IMR-90 (cell line): ENCODE data around the gene TCFL5. TPM values are rescaled to one million over a fixed set of nuclear protein-coding genes. Genes with fewer than 3 reads are reported as not detected.
A peak's percentile ranks its signal among the peaks of the same experiment; 100 is the strongest.

Source experiments
- ATAC-seq: fragments of 200-7000 bp; cut with Tn5 transposase; 2 replicates; pipeline ENCODE4 v1.9.1; 2020; ENCODE audit warnings: low read depth, mild to moderate bottlenecking, moderate library complexity
- BruUV-seq: library from RNA; stranded (reverse); fragments of 400-500 nt; replicated peaks from 2 replicates; lab custom pipeline; 2021; lab: Mats Ljungman, UMichigan
- CTCF ChIA-PET: fragments of 300-600 bp; formaldehyde crosslinking; extraction: SDS; loops from one replicate; lab custom pipeline; 2021; ENCODE audit warnings: antibody characterized with exemption; lab: Yijun Ruan, JAX
- POLR2A ChIA-PET: fragments of 300-600 bp; sonication (Branson Sonifier 250); formaldehyde crosslinking; loops from one replicate; lab custom pipeline; 2022; ENCODE audit warnings: antibody characterized with exemption; ENCODE audit not compliant: unreplicated experiment; lab: Charles Lee
- DNase-seq: peaks from one replicate; pipeline ENCODE4 v3.0.0; 2013
- H2AFZ ChIP-seq: replicated peaks from 2 replicates; pipeline ENCODE3; 2013; ENCODE audit warnings: low read length, mild to moderate bottlenecking; ENCODE audit not compliant: poor library complexity
- H2AK5ac ChIP-seq: 2 replicates; pipeline ENCODE4 v1.6.1; 2013; ENCODE audit warnings: low read depth, low read length, inconsistent platforms
- H2AK9ac ChIP-seq: replicated peaks from 2 replicates; pipeline ENCODE3; 2013; ENCODE audit warnings: mild to moderate bottlenecking, low read depth, low read length, moderate library complexity; ENCODE audit not compliant: poor library complexity
- H2BK120ac ChIP-seq: 2 replicates; pipeline ENCODE4 v1.6.1; 2013; ENCODE audit warnings: low read depth, low read length, inconsistent platforms
- H2BK15ac ChIP-seq: 3 replicates; pipeline ENCODE4 v1.6.1; 2013; ENCODE audit warnings: low read depth, low read length, inconsistent platforms
- H2BK20ac ChIP-seq: 2 replicates; pipeline ENCODE4 v1.6.1; 2013; ENCODE audit warnings: low read depth, mild to moderate bottlenecking, inconsistent platforms, low read length, moderate library complexity
- H2BK5ac ChIP-seq: 2 replicates; pipeline ENCODE4 v1.6.1; 2013; ENCODE audit warnings: mild to moderate bottlenecking, low read depth, low read length, inconsistent platforms; ENCODE audit not compliant: poor library complexity, severe bottlenecking
- H3K14ac ChIP-seq: replicated peaks from 2 replicates; pipeline ENCODE4 v1.6.1; 2013; ENCODE audit warnings: low read depth, low read length, inconsistent platforms
- H3K18ac ChIP-seq: 2 replicates; pipeline ENCODE4 v1.6.1; 2013; ENCODE audit warnings: low read depth, low read length, control low read depth
- H3K23ac ChIP-seq: 2 replicates; pipeline ENCODE4 v1.6.1; 2013; ENCODE audit warnings: low read depth, low read length, inconsistent platforms
- H3K27ac ChIP-seq: 2 replicates; pipeline ENCODE4 v1.5.1; 2013; ENCODE audit warnings: mild to moderate bottlenecking, control low read depth, low read length; ENCODE audit not compliant: insufficient read depth
- H3K27me3 ChIP-seq: 2 replicates; pipeline ENCODE4 v1.6.1; 2013; ENCODE audit warnings: low read length; ENCODE audit not compliant: control insufficient read depth, insufficient read depth
- H3K36me3 ChIP-seq: 2 replicates; pipeline ENCODE4 v1.6.1; 2013; ENCODE audit warnings: low read length, mixed read lengths; ENCODE audit not compliant: control insufficient read depth, insufficient read depth
- H3K4ac ChIP-seq: 2 replicates; pipeline ENCODE4 v1.6.1; 2013; ENCODE audit warnings: low read depth, low read length, inconsistent platforms
- H3K4me1 ChIP-seq: 2 replicates; pipeline ENCODE4 v1.6.1; 2013; ENCODE audit warnings: low read length, mixed read lengths; ENCODE audit not compliant: control insufficient read depth, insufficient read depth
- H3K4me2 ChIP-seq: 2 replicates; pipeline ENCODE4 v1.6.1; 2013; ENCODE audit warnings: low read depth, mild to moderate bottlenecking, control low read depth, low read length, moderate library complexity
- H3K4me3 ChIP-seq: 2 replicates; pipeline ENCODE4 v1.5.1; 2013; ENCODE audit warnings: low read depth, mild to moderate bottlenecking, control low read depth, low read length, moderate library complexity; ENCODE audit not compliant: insufficient read depth
- H3K56ac ChIP-seq: 2 replicates; pipeline ENCODE4 v1.6.1; 2013; ENCODE audit warnings: low read length, inconsistent platforms; ENCODE audit not compliant: insufficient read depth; ENCODE audit errors: extremely low read depth
- H3K79me1 ChIP-seq, 2 experiments: 2 replicates each; pipeline ENCODE4 v1.6.1; 2013; ENCODE audit warnings: low read length in 2 of 2, inconsistent platforms in 1 of 2, low read depth in 1 of 2
- H3K9ac ChIP-seq: 2 replicates; pipeline ENCODE4 v1.6.1; 2013; ENCODE audit warnings: low read depth, low read length, control low read depth
- H3K9me1 ChIP-seq: 2 replicates; pipeline ENCODE4 v1.6.1; 2013; ENCODE audit warnings: low read length, inconsistent platforms; ENCODE audit not compliant: insufficient read depth
- H3K9me3 ChIP-seq: 2 replicates; pipeline ENCODE4 v1.6.1; 2013; ENCODE audit warnings: low read length; ENCODE audit not compliant: control insufficient read depth, insufficient read depth
- H4K20me1 ChIP-seq: 2 replicates; pipeline ENCODE4 v1.6.1; 2013; ENCODE audit warnings: low read length, inconsistent platforms; ENCODE audit not compliant: insufficient read depth
- H4K5ac ChIP-seq: 2 replicates; pipeline ENCODE4 v1.6.1; 2013; ENCODE audit warnings: mild to moderate bottlenecking, low read depth, low read length, control low read depth
- H4K8ac ChIP-seq, 2 experiments: 2 replicates each; pipeline ENCODE4 v1.6.1; 2013; ENCODE audit warnings: low read depth in 2 of 2, low read length in 2 of 2, control low read depth in 1 of 2, inconsistent platforms in 1 of 2
- H4K91ac ChIP-seq: 2 replicates; pipeline ENCODE4 v1.6.1; 2013; ENCODE audit warnings: low read depth, low read length, inconsistent platforms; ENCODE audit not compliant: insufficient read depth
- MXI1 ChIP-seq: IDR thresholded peaks from 2 replicates; pipeline ENCODE4 v1.6.1; 2012; ENCODE audit warnings: low read depth, mild to moderate bottlenecking, low read length, moderate library complexity, borderline replicate concordance
- WGBS, 2 experiments: methylation state at CpG; one replicate each; pipeline versions ENCODE4 v1.1.5 to v1.1.7; 2013; ENCODE audit warnings: missing lambda C conversion rate in 2 of 2; ENCODE audit not compliant: insufficient read length in 1 of 2; ENCODE audit errors: extremely low coverage in 2 of 2; 5-methylcytosine and 5-hydroxymethylcytosine counted together
- dilution Hi-C: fragments of 300-500 bp; cut with HindIII; formaldehyde crosslinking; loops from one replicate; pipeline ENCODE4 v1.14.3; 2018; ENCODE audit warnings: low sequenced_read_pairs; ENCODE audit not compliant: unreplicated experiment
- in situ Hi-C: fragments of 300-500 bp; cut with MboI; formaldehyde crosslinking; loops from 3 replicates; pipeline ENCODE4 v1.14.3; 2019; ENCODE audit warnings: low sequenced_read_pairs, inconsistent platforms, mixed read lengths
- intact Hi-C: fragments of 100-400 bp; cut with micrococcal nuclease; formaldehyde crosslinking; loops from 2 replicates; pipeline ENCODE4 v1.10.0; 2022
- polyA plus RNA-seq, 3 experiments: library from polyadenylated mRNA; depleted of rRNA; stranded (reverse); fragments of >200 nt; gene quantifications; 2 replicates each; pipeline ENCODE4 v1.2.3, GENCODE V29; 2012; ENCODE audit warnings: low replicate concordance in 1 of 3
- total RNA-seq: library from RNA; depleted of rRNA; stranded (reverse); fragments of >200 nt; gene quantifications from 2 replicates; pipeline ENCODE4 v1.2.3, GENCODE V29; 2012
- TF ChIP-seq, protein P1 (sequence below): conservative IDR thresholded peaks from 2 replicates; pipeline ENCODE4 v1.5.1; 2012; ENCODE audit warnings: mild to moderate bottlenecking, low read depth, low read length, improper control_type of control experiment

The TCFL5 gene
- total and polyA plus RNA-seq, 2 of the 4 experiments (the other 2 are of a cell fraction): 6.0 to 8.2 TPM

DNA sequence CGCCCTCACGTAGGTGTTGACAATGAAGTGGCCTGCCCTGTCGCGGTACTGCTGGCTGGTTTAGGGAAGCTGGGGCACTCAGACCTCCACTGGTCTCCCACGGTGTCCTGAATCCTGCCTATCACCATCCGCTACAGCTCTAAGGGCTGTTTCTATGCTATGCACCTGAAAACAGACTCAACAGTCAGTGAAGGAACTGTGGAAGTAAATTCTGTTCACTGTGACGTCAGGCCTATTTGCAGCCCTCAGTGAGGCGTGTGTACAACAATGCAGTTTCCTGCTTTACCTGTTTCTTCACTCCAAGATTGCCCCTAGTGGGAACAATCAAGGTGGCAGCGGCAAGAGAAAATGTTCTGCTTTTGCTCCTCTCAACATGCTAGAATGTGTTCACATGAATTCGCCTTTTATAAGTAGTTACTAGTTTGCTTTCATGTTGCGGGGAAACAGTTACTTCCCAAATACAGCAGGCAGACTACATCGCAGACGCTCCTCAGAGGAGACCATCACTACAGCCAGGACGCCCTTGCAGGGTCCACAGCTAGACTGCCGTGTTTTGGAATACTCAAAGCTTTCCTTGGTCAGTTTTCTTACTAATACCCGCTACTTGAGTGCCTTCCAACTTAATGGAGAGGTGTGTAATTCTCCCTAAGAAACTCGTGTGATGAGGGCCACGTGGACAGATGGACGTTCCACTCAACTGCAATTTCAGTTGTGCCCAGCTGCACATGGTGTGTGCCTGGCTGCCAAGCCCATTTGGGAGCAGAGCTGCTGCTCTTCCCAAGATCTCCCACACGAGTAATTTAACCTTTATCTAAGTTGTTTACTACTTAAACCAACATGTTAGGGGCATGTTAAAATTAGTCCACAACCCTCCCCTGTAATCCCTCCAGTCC is 39.3 kb upstream of the TCFL5 start:
- Histone ChIP-seq H2AK9ac (no peak overlapping the region), H3K9me1 (peaks cover 12% of the 10 kb centered on the region), H3K79me1 (peaks cover 13 to 73% of the 10 kb centered on the region in 2 experiments), H4K20me1 (peaks cover 42% of the 10 kb centered on the region), H3K36me3 (peaks cover 36% of the 10 kb centered on the region), H3K14ac (0 out of 2 replicates have a peak overlapping the region, but pooled peaks have one; percentile 19), H3K4me1 (peaks cover 26% of the 10 kb centered on the region), H3K4ac (no peak overlapping the region), H2BK15ac (no peak overlapping the region), H2BK20ac (no peak overlapping the region), H2AK5ac (no peak overlapping the region), H2AFZ (no peak overlapping the region), H3K27ac (no peak overlapping the region), H3K23ac (0 out of 2 replicates have a peak overlapping the region, but pooled peaks have one; percentile 17), H3K56ac (no peak overlapping the region), H4K5ac (no peak overlapping the region), H3K4me3 (no peak overlapping the region), H3K27me3 (no peaks in the 10 kb centered on the region), H3K9ac (no peak overlapping the region), H3K9me3 (no peaks in the 10 kb centered on the region), H3K18ac (no peak overlapping the region), H2BK120ac (no peak overlapping the region), H3K4me2 (no peak overlapping the region), H4K91ac (no peak overlapping the region; the same call in 1 of the 2 replicates), H4K8ac (no peak overlapping the region), H2BK5ac (no peak overlapping the region)
- WGBS, 2 experiments: 65% methylated on average over 4 of the region's 20 CpGs; no CpG with 5 or more reads in 1 of the 2 experiments
- no TSS peak for BruUV-seq
- in situ Hi-C loops: no loop called here
- intact Hi-C loops: loop anchor here (1.0 to 2.0 kb wide), 4 partner anchors 24 to 108 kb away; no protein-coding TSS in a partner anchor
- TF ChIP-seq, protein P1, sequence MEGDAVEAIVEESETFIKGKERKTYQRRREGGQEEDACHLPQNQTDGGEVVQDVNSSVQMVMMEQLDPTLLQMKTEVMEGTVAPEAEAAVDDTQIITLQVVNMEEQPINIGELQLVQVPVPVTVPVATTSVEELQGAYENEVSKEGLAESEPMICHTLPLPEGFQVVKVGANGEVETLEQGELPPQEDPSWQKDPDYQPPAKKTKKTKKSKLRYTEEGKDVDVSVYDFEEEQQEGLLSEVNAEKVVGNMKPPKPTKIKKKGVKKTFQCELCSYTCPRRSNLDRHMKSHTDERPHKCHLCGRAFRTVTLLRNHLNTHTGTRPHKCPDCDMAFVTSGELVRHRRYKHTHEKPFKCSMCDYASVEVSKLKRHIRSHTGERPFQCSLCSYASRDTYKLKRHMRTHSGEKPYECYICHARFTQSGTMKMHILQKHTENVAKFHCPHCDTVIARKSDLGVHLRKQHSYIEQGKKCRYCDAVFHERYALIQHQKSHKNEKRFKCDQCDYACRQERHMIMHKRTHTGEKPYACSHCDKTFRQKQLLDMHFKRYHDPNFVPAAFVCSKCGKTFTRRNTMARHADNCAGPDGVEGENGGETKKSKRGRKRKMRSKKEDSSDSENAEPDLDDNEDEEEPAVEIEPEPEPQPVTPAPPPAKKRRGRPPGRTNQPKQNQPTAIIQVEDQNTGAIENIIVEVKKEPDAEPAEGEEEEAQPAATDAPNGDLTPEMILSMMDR: 0 out of 2 replicates have a peak, but pooled peaks have one; percentile 20
- no peak for TF ChIP-seq MXI1
- peak; percentile 1; the same call in 1 of the 2 replicates for ATAC-seq
- DNase-seq: no peak
- ChIA-PET POLR2A (no interaction called here), CTCF (interaction anchor here (1.0 to 1.6 kb wide), 2 partner anchors 13 to 37 kb away, joined by 3 to 5 read pairs; partner anchors contain the start of gene GID8)
- dilution Hi-C loops: no loop called here
